Islet precursor cell (in vitro differentiated cells): ENCODE measurements around the gene MYO5B.
"Not testable (repeated sequence)": the region's sequence is repeated elsewhere in the genome, so short reads cannot be mapped to it uniquely, and the experiment has no call there.

Source experiments
- DNase-seq: peaks from one replicate; pipeline ENCODE4 v3.0.0-alpha.2; 2018

The MYO5B gene

DNA sequence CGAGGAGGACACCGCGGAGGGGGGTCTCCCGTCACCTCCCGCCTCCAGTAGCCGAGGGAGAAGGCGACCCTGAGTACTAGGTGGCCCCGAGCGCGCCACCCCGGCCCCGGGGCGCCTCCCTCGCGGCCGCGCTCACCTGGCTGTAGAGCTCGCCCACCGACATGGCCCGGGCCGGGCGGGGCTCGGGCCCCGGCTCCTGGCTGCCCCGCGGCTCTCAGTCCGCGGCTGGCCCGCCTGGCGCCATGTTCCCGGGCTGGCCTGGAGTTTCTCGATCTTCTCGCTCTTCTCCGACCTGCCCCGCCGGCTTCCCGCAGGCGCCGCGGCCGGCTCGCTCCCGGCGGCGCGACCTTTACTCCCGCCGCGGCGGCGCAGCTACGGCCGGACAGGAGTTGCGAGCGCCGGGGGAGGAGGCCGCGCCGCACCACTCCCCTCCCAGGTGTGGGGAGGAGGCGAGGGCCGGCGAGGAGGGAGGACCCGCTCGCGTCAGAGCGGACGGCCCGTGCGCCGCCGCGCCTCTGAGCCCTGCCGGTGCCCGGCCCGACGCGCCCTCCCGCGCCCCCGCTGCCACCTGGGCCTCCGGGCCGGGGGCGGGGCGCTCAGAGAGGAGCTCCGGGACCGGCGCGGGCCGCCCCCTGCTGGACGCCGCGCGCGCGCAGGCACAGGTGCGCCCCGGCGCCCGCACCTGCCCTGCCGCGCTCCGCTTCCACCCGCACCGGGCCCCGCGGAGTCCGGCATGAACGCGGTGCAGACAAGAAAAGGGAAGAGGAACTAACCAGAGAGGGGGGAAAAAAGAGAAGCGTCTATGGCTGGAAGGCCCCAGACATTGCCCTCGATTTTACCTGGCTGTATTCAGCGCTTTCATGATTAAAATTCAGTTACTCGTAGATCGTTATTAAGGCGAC is at the start of gene MYO5B:
TSS of gene MYO5B (minus strand) at position 517 of the 902 bp plus-strand sequence. CDS start at position 163, 354 bp downstream.
- DNase-seq: peak; percentile 72

DNA sequence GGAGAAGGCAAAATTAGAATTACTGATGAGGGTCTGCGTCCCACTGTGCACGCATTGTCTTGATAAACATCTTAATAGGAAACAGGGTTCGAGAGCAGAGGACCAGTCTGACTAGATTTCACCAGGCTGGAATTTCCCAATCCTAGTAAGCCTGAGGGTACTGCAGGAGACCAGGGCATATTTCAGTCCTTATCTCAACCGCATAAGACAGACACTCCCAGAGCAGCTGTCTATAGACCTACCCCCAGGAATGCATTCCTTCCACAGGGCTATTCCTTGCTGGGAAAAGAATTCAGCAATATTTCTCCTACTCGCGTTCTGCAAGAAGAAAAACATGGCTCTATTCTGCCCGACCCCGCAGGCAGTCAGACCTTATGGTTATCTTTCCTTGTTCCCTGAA is 46.8 kb upstream of the MYO5B start:
- DNase-seq: not testable (repeated sequence)

DNA sequence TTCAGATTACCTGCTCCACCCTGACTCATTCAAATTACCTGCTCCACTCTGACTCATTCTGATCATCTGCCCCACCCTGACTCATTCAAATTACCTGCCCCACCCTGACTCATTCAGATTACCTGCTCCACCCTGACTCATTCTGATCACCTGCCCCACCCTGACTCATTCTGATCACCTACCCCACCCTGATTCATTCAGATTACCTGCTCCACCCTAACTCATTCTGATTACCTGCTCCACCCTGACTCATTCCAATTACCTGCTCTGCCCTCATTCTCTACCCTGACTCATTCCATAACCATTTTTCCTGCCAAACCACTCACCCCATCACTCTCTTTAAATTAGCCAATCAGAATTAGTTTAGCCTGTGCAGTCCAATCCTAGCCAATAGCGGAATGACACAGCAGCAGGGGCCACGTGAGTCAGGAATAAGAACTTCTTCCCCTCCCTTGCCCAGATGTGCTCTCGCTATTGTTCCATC is 45.2 kb upstream of the MYO5B start:
- peak; percentile 57 for DNase-seq

DNA sequence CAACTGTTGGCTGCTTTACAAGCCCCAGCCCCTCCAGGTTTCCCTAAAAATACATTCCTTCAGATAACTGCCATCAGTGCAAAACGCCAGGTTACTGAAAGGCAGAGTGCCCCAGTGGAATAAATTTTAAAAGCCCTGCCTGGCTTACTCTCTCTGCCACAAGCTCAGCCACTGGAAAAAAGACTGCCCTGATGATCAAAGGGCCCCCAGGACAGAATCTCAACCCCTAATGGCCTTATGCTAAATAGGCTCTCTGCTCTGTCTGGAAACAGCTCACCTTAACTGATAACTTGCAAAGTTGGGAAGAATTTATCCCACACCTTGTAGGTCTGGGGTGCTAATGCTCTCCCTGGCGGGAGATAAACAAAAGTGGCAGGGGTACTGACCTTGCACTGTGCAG is 37.5 kb upstream of the MYO5B start:
- peak; percentile 66 for DNase-seq

DNA sequence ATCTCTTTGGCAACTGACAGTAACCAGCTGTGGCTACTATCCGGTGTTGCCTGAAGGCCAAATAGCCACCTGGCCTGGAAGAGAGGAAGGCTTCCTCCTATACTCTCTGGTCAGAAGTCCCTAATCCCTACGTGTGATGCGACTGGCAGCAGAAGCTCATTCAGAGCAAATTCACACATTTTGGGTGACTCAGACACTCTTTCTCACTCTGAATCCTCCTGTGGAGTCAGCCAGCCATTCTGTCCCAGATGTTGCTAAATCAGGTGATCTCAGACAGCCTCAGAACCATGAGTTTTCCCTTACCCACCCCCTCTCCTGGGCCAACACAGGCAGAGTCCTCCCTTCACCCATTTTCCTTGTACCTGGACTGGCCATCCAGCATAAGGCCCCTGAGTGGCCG is 36.7 kb upstream of the MYO5B start:
- no peak for DNase-seq

DNA sequence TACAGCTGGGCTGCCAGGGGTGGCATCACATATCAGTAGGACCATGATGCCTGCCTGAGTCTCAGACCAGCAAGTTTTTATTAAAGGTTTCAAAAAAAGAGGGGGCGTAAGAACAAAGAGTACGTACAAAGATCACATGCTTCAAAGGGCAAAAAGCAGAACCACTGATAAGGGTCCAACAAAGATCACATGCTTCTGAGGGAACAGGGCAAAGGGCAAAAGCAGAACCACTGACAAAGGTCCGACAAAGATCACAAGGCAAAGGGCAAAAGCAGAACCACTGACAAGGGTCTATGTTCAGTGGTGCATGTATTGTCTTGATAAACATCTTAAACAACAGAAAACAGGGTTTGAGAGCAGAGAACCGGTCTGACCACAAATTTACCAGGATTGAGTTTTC is 25.3 kb upstream of the MYO5B start:
- not testable (repeated sequence) for DNase-seq

DNA sequence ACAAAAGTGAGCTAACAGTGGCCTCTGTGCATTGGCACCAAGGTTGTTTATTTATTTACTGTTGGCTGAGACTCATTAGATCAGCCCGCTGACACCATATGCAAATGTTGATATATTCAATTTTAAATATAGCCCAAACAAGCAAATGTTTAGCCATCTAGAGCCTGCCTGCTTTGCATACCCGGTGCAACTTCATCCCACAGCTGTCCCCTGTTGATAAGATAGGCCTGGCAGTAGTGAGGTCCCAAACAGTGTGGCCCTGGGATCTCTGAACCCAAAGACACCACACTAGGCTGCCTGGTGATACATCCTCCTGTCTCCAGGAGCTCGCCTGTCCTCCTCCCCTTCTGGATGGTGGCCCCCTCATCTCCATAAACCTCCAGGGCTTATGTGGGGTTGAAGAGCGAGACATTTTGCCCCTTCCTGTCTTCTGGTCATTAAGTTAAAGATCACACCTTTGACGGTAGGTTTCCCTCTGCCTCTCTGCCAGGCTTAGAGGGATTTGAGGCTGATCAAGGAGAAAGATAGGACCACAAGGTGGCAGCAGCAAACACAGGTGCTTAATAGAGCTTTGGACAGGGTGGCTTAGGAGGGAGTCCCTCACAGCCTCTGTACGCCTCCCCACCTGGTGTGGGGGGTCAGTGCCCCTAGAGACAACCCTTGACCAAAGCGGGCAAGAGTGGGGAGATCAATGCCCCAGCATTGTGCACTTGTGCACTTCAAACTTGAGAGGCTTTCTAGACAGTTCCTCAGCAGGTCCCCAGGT is 23.7 kb upstream of the MYO5B start:
- DNase-seq: no peak

DNA sequence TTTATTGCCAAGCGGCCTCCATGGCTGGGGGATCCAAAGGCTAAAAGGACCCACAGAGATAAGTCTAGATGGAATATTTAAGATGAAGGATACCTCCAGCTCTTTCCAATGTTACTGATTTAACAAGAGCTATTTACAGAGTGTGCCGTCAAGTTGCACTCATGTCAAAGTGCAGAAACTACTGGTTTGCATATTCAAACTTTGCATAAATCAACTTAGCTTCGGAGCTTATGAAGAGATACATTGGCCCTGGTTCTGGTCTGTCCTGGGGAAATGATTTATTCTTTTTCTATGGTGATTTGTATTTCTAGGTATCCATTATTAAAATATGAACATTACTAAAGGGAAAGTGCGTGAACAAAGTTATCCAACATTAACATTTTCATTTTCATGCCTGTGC is 14.4 kb upstream of the MYO5B start:
- no peak for DNase-seq

DNA sequence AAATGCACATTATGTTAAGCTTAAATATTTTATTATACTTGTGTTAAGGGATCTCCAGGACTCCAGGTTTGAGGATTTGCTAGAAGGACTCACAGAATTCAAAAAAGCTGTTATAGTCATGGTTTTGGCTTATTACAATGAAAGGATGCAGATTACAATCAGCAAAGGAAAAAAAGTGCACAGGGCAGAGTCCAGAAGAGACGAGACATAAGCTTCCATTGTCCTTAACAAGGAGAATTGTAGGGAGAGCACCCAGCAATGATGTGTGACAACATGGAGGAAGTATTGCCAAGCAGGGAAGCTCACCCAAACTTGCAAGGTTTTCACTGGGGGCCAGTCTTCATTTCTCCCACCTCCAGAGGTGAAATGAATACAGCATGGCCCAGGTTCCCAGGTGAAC is 12.8 kb upstream of the MYO5B start:
- DNase-seq: no peak

DNA sequence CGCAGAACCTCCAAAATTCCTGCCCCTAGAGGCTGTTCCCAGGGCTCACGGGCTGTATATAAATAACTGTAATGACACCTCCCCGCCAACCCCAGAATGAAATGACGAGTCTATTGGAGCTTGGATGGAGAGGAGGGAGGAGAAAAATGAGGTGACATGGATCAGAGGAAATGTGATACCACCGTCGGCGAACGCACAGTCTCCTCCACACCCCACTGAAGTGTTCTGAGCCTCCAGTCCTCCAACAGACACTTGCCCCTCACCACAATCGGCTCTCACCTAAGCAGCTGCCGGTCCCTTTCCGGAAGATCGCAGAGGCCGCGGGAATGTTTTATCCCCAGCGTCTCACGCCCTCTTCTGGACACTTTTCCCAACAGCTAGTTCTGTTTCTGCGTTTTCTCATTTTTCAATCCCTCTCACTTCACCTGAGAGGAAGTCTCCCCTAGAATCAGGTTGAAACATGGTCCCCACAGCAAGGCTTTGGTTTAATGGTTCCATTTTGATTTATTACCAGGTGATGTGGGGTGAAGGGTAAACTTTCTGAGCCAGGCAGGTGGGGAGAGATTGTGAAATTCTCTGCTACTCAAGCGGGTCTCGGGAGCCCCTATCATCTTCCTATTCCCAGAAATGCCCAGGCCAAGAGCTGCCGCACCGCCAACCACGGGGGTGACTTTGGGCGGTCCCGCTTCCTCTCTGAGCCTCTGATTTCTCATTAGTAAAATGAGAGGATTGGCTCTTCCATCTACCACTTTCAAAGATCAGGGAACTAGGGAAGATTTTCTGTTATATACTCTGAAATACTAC is 9.1 kb upstream of the MYO5B start:
- peak; percentile 79 for DNase-seq

DNA sequence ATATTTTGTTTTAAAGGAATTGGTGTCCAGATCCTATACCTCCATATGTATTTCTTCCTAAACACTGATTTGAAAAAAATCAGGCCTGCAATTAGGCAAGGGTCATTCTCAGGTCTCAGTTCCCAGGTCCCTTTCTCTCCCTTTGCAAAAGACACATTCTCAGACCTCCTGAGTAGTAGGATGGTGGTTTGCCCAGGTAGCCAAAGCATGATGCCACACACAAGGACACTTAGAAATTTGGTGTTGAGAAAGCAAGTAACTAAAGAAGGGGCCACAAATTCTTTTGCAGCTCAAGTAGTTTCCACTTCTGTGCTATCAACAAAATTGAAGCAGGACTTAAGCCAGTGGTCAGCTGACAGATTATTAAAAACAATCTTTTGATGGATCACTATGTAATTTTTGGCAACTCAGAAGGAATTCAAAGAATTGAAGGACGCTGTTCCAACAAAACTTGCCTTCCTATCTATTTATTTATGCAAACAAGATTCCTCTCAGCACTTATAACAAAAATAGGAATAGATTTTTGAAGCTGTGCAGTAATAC is 6.6 kb upstream of the MYO5B start:
- DNase-seq: no peak

DNA sequence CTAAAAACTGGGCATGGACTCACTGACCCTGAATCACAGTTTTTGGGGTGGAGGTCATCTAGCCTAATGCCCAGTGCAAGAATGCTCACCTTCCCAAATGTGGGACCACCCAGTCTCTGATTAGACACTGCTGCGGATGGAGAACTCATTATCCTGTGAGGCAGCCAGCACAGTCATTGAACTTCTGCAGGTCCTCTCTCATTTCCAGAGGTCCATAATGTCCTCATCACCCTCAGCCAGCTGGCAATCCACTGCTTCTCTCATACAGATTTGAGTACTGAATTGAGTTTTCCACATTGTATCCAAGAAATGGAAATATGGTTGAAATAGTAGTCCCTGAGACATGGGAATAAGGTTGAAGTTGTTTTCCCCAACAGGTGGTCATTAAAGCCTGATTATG is 5.0 kb upstream of the MYO5B start:
- no peak for DNase-seq

DNA sequence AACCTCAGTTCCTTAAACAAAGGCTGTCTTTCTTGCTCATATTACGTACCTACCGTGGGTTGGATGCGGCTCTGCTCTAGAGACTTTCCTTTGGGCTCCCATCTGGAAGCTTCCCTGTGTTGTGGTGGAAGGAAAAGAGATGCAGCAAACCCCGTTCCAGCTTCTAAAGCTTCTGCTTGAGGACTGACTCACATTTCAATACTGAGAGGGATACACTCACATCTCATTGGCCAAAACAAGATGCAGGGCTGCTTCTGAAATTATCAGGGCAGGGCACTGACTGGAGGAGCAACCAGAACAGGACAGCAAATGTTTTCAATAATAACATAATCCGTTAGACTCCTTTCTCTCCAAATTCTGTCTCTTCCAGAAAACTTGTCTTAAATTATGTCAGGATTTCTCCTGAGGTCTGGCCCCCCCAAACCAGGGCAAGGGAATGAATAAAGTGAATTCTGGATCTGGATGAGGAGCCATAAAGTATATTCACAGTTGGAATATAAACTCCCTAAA is 4.5 kb upstream of the MYO5B start:
- no peak for DNase-seq

DNA sequence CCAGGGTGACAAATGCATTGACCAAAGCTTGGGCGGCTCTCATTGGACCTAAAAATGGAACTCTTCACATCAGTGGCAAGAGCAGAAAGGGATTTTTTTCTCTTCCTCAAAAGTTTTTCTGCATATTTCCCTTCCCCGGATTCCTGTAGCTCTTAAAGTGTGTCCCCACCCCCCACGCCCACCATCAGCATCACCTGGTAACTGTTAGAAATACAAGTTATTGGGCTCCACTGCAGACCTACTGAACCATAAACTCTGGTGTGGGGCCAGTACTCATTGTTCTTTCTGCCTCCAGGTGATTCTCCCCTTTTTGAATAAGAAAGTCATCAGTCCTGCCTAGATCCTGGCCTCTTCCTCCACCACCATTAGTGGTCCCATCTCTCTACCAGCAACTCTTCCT is 1.3 kb upstream of the MYO5B start:
- no peak for DNase-seq

DNA sequence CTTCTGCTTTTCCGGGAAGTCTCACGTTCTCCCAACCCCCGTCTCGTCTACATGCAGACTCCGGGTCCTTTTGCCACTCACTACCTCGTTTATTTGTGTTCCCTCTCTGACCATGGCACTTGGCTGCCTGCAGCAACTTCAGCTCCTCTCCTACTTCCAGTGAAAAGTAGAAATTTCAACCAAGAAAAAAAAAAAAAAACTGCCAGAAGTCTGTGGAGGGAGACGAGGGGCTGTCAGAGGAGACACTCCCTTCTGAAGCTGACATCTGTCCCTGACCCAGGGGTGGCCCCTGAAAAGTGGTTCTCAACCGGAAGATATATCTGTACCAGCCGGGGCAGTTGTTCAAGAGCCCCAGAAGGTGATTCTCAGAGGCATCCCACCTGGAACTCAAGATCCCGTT is 742 bp upstream of the MYO5B start:
- no peak for DNase-seq

DNA sequence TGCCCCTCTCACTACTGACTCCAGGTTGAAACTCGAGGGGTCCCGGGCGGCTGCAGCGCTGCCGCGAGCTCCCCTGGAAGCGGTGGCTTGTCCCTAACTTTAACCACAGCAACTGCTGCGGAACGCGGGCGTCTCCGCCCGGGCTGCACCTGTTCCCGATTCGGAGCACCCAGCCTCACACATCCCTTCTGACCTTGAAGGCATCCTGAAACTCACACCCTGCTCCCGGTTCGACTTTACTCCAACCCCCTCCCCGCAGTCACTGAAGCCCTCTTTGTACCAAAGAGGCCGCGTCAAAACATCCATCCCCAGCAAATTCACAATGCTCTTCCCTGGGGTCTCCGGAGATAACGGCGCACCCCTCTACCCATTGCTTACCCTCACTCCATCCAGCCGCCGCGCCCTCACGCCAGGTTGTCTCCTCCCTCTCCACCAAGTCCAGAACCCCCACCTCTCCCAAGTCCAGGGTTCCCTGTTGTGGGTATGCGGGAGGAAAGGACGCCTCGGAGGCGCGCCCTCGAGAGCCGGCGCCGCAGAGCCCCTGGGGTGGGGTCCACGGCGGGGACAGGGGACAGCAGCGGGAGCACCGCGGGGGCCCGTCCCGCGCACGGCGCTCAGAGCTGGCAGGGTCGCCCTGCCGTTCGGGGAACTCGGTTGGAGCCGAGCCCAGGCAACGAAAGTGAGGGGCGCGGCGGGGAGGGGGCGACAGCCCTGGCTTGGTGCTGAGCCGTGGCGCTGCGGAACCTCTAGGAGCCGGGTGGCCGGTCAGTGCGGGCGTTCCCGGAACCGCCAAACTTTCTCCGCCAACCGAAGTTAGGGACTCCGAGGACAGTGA is 934 bp downstream of the MYO5B start:
- DNase-seq: peak; percentile 60

DNA sequence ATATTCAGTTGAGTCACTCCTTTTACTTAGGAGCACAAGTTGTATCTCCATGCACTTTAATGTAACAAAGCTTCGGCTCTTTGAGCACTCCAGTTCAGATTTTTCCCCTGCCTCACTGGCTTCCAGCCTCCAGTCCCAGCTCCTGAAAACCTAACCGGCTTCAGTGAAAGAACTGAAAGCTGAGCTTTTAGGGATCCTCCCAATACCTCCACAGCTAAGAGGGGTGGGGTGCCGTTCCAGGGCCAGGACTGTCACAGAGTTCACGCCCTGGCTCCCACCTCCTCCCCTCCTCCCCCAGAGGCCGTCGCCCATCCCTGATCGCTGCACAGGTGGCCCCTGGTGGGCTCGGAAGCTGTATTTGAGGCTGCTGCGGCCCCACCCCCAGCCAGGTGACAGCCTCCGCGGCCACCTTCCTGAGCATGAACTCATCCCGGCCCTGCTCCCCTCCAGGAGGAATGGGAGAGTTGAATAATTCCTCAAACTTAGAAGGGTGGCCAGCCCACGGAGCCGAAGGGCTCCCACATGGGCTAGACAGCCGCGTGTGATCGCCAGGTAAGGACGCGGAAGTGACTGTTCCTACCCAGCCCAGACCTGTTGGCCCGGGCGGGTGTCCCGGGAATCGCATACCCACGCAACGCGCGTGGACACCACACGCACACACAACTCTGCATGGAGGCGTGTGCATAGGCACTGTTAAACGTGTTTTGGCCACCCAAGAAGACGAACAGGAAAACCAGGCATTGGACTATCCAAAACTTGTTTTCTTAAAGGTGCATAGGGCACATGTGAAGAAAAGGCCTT is 1.8 kb downstream of the MYO5B start:
- DNase-seq: no peak

DNA sequence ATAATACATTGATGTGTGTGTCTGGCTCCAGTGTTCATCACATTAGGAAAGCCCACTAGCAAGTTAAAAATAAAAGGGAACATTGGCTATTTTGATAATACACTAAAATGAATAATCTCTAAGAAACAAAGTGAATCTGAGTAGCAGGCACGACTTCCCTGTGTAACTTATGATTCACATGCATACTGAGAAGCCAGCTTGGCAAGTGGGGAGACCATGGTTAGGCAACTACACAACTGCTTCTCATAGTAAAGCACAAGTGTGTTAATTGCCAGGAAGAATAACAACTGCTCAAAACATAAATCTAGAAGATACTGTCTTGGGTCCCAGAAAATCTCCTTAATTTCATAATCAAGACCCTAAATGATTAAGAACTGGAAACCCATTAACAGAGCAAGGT is 4.0 kb downstream of the MYO5B start:
- no peak for DNase-seq

DNA sequence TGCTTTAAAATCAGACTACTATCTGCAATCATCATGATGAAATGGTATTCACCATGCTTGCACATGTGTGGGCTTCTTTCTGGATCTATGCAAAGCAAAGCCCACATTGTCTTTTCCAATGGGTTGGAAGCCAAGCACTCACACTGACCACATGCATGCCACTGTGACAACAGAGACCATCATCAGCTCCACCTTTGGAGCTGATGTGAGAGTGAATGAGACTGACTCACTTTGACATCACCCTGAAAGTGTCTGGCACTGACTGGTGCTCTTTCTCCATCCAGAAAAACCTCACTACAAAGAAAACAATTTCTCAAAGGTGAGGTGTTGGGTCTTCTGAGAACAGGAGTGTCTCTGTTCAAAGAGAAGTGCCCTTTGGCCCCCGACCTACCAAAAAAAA is 4.7 kb downstream of the MYO5B start:
- peak; percentile 65 for DNase-seq

DNA sequence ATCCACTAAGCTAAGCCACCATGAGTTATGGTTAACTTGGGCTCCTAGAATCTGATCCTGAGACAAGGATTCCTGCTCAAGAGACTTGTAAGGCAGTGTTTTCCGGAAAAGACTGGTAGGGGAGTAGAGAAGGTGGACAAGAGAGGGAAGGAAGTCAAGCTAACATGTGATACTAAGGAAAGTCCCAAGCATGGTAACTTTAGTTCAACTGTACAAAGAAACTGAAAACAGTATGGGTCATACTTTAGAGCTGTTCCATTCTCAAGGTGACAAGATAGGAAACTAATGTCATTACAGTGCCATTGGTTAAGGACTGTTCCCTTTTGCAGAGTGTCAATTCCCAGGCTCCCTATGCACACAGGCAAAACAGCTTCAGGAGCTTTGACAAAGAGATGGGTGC is 5.8 kb downstream of the MYO5B start:
- DNase-seq: no peak

DNA sequence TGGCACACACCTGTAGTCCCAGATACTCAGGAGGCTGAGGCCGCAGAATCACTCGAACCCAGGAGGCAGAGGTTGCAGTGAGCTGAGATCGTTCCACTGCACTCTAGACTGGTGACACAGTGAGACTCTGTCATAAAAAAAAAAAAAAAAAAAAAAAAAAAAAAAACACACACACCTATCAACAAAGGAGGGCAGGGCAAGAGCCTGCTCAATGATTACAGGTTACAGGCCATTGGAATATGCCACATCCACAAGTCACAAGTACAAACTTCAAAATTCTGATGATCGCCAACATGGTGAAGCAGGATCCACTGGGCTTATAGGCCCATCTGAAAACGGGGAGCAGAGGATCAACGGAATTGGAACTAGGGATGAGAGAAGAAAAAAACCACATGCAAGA is 6.3 kb downstream of the MYO5B start:
- no peak for DNase-seq
